Skeletal muscle tissue (tissue), 4 donors: Measurements from ENCODE around the gene CERT1. TPM values are rescaled to one million over a fixed set of nuclear protein-coding genes. Genes with fewer than 3 reads are reported as not detected.

Source experiments
- H3K27ac ChIP-seq: one replicate; pipeline ENCODE4 v1.7.0; 2013; ENCODE audit warnings: mild to moderate bottlenecking, low read depth, low read length, inconsistent platforms
- H3K27me3 ChIP-seq, 3 donors: one replicate each; pipeline ENCODE4 v1.7.0; 2013; ENCODE audit warnings: low read length in 3 of 3; ENCODE audit not compliant: control insufficient read depth in 3 of 3, insufficient read depth in 3 of 3
- H3K36me3 ChIP-seq, 3 donors: one replicate each; pipeline ENCODE4 v1.7.0; 2013; ENCODE audit warnings: low read length in 3 of 3; ENCODE audit not compliant: control insufficient read depth in 3 of 3, insufficient read depth in 3 of 3
- H3K4me1 ChIP-seq, 3 donors: one replicate each; pipeline ENCODE4 v1.7.0; 2013; ENCODE audit warnings: low read length in 3 of 3, mild to moderate bottlenecking in 3 of 3; ENCODE audit not compliant: control insufficient read depth in 3 of 3, insufficient read depth in 3 of 3
- H3K4me3 ChIP-seq, 3 donors: one replicate each; pipeline ENCODE4 v1.7.0; 2013; ENCODE audit warnings: low read length in 3 of 3
- H3K9ac ChIP-seq, 3 donors: one replicate each; pipeline ENCODE4 v1.7.0; 2013; ENCODE audit warnings: low read length in 3 of 3, mild to moderate bottlenecking in 3 of 3, moderate library complexity in 2 of 3, low read depth in 1 of 3
- H3K9me3 ChIP-seq, 3 donors: one replicate each; pipeline ENCODE4 v1.7.0; 2013; ENCODE audit warnings: low read length in 3 of 3; ENCODE audit not compliant: control insufficient read depth in 3 of 3
- total RNA-seq: library from RNA; depleted of rRNA; stranded (reverse); fragments of >200 nt; gene quantifications from one replicate; pipeline ENCODE4 v1.2.3, GENCODE V29; 2014
- donor health status: Osteomylitis.

CERT1 gene
- total RNA-seq, 1 donor from 2014 or later = 36.5 TPM

DNA sequence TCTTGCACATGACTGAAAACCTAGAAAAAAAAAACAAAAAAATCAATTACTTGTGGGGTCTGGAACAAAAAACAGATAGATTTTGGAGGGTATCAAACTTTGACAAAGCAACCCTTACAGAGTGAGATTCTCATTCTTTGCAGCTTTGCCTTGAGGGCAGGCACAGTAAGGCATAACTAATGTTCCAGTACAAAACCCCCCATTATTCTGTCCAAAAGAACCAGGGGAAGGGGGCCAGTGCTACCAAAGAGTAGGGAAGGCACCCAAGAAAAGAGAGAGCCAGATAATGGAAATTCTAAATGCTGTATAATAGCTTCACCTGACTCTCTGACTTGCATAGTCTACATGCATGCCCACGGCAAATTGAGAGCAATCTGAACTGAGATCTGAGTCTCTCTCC lies 13.2 kb upstream of the CERT1 start:
- Histone ChIP-seq H3K9ac (no peak overlapping the region), H3K27ac (no peak overlapping the region)

DNA sequence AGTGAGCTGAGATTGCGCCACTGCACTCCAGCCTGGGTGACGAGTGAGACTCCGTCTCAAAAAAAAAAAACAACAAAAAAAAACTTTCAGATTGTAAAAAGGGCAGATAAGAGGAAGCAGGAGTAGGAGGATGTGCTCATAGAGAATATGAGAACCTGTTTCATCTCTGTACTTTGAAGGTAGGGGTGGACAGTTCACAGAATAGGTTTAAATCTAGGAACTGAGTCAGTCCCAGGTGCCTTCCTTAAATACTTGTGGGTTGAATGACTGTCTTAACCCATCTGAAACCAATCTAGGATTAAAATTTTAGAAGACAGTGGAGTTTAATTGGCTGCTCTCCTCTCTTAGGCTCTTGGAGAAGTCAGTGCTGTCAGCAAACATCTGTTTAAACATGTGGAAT lies 12.6 kb upstream of the CERT1 start:
- H3K27me3 ChIP-seq = no peaks in the 10 kb centered on the region
- H3K9ac ChIP-seq = no peak overlapping the region
- H3K27ac ChIP-seq = no peak overlapping the region
- peaks cover 0 to 4% (median 0%) of the 10 kb centered on the region in 3 donors for H3K36me3 ChIP-seq
- peaks cover 0 to 2% (median 0%) of the 10 kb centered on the region in 3 donors for H3K4me1 ChIP-seq
- H3K9me3 ChIP-seq = no peaks in the 10 kb centered on the region
- no peak overlapping the region for H3K4me3 ChIP-seq

More for the DNA sequence above, 13.2 kb upstream of the CERT1 start:
- Histone ChIP-seq H3K4me3 (no peak overlapping the region), H3K27me3 (no peaks in the 10 kb centered on the region), H3K36me3 (peaks cover 0 to 4% (median 0%) of the 10 kb centered on the region in 3 donors), H3K4me1 (peaks cover 0 to 2% (median 0%) of the 10 kb centered on the region in 3 donors), H3K9me3 (no peaks in the 10 kb centered on the region)

DNA sequence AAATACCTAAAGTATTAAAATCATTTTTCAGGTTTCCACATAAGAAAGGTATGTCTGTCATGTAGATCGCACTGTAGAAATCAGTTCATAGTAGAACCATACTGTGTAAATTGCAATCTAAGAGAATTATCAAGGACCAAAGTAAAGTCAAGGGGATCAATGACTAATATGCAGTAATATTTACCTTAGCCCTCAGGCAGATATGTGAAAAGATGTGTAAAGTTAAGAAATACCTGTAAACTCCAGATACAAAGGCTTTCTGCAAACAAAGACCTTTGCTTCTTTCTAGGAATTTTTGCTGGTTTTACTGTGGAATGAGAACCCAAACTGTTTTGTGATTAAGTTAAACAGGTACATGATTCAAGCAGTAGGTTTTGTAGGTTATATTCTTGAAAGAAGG lies 11.8 kb upstream of the CERT1 start:
- Histone ChIP-seq H3K9ac (no peak overlapping the region), H3K27ac (no peak overlapping the region), H3K27me3 (no peaks in the 10 kb centered on the region), H3K9me3 (no peaks in the 10 kb centered on the region), H3K4me1 (peaks cover 0 to 2% (median 0%) of the 10 kb centered on the region in 3 donors), H3K4me3 (no peak overlapping the region), H3K36me3 (peaks cover 0 to 4% (median 0%) of the 10 kb centered on the region in 3 donors)

DNA sequence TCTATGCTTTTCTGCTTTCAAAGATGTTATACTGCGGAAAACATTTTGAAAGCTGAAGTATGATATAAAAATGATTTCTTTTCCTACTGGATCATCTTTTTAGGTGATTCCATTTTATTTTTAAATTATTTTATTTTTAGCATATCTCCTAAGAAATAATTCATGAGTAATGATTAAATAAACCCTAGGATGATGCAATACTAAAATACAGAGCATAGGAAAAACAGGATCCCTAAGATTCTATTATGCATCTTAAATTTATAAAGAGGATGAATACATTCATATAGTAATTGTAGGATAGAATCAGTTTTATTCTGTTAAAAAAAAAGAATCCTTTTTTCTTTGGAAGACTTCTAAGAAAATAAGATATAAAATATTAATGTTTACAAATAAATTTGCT lies 11.1 kb upstream of the CERT1 start:
- H3K36me3 ChIP-seq = peaks cover 0 to 4% (median 0%) of the 10 kb centered on the region in 3 donors
- H3K4me1 ChIP-seq = peaks cover 0 to 2% (median 0%) of the 10 kb centered on the region in 3 donors
- no peak overlapping the region for H3K4me3 ChIP-seq
- H3K9ac ChIP-seq = no peak overlapping the region
- no peaks in the 10 kb centered on the region for H3K9me3 ChIP-seq
- H3K27me3 ChIP-seq = no peaks in the 10 kb centered on the region
- H3K27ac ChIP-seq = no peak overlapping the region

DNA sequence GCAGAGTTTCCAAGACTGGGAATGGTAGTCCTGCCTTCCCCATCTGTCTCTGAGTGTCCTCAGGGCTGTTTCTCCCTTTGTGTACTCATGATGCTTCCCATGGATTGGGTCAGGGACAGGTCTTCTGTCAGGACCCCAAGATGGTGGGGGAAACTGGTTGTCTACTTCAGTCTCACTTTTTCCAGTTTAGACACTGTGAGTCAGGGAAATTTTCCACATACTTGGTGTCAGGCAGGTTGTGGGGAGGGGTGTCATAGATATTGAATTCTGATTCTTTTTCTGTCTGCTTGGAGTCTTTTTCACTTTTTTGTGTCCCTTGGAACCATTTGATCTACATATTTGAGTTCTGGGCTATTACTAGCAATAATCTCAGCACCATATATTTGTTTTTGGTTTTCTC lies 10.6 kb upstream of the CERT1 start:
- Histone ChIP-seq H3K27me3 (no peaks in the 10 kb centered on the region), H3K36me3 (peaks cover 0 to 4% (median 0%) of the 10 kb centered on the region in 3 donors), H3K9ac (no peak overlapping the region), H3K4me1 (peaks cover 0 to 2% (median 0%) of the 10 kb centered on the region in 3 donors), H3K27ac (no peak overlapping the region), H3K9me3 (no peaks in the 10 kb centered on the region), H3K4me3 (no peak overlapping the region)

DNA sequence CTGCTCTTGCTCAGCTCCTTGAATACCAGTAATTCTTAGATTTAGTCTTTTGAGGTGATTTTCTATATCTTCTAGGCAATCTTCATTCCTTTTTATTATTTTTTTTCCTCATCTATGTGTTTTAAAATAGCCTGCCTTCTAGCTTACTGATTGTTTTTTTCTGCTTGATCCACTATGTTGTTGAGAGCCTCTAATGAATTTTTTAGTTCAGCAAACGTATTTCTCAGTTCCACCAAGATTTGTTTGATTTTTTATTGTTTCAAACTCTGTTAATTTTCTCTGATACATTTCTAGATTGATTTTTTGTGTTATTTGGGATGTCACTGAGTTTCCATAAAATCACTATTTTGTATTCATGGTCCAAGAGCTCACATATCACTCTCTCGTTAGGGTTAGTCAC lies 9.8 kb upstream of the CERT1 start:
- Histone ChIP-seq H3K27ac (no peak overlapping the region), H3K9me3 (no peaks in the 10 kb centered on the region), H3K4me3 (no peak overlapping the region), H3K27me3 (no peaks in the 10 kb centered on the region), H3K4me1 (peaks cover 0 to 2% (median 0%) of the 10 kb centered on the region in 3 donors), H3K36me3 (peaks cover 0 to 4% (median 0%) of the 10 kb centered on the region in 3 donors), H3K9ac (no peak overlapping the region)

DNA sequence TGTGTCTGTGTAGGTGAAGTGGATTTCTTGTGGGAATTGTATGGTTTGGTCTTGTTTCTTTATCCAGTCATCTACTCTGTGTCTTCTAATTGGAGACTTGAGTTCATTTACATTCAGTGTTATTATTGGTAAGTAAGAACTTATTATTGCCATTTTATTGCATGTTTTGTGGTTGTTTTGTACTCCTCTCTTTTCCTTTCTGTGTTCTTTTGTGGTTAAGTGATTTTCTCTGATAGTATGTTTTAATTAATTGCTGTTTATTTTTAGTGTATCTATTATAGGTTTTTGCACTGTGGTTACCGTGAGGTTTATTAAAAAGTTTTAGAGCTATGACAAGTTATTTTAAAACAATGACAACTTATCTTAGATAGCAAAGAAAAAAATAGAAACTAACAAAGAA lies 8.3 kb upstream of the CERT1 start:
- Histone ChIP-seq H3K9me3 (no peaks in the 10 kb centered on the region), H3K4me3 (no peak overlapping the region), H3K36me3 (peaks cover 0 to 4% (median 0%) of the 10 kb centered on the region in 3 donors), H3K9ac (no peak overlapping the region), H3K27me3 (no peaks in the 10 kb centered on the region), H3K27ac (no peak overlapping the region), H3K4me1 (peaks cover 0 to 2% (median 0%) of the 10 kb centered on the region in 3 donors)

DNA sequence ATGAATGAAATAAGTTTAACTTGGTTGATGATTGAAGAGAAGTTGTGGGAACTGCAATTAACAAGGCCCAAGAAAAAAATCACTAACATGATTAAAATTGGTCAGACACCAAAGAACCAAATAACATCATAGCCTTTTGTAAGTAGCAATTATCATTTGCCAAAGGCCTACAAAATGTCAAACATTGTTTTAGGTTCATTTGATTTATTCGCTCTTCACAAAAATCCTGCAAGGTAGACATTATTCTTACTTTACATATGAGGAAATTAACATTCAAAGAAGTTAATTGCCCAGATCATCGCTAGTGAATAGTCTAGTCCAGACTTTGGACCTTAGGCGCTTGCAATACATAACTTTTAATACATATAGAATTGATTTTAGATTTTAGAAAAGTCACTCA lies 2.9 kb upstream of the CERT1 start:
- no peaks in the 10 kb centered on the region for H3K27me3 ChIP-seq
- no peak overlapping the region for H3K9ac ChIP-seq
- no peak overlapping the region for H3K27ac ChIP-seq
- no peak overlapping the region for H3K4me3 ChIP-seq
- no peaks in the 10 kb centered on the region for H3K9me3 ChIP-seq
- peaks cover 4 to 20% (median 13%) of the 10 kb centered on the region in 3 donors for H3K4me1 ChIP-seq
- no peaks in the 10 kb centered on the region for H3K36me3 ChIP-seq

DNA sequence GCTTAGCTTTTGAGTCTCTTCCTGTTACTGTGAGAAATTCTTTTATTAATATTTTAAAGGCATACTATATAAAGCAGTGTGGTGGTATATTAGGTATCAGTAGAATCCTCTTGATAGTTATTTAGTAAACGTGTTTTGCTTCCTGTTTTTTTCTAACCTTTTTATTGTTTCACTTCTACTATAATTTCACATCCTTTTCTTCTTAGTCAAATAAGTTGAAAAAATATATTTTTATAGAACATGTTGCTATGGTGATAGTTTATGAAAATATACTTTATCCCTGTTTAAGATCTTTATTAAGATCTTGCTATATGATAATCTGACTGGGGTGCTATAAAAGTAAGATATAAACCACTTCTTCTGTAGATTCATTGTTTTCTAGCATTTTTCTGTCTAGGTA lies 2.4 kb upstream of the CERT1 start:
- no peak overlapping the region for H3K27ac ChIP-seq
- peaks cover 4 to 22% (median 13%) of the 10 kb centered on the region in 3 donors for H3K4me1 ChIP-seq
- H3K36me3 ChIP-seq = no peaks in the 10 kb centered on the region
- no peaks in the 10 kb centered on the region for H3K9me3 ChIP-seq
- H3K9ac ChIP-seq = no peak overlapping the region
- H3K4me3 ChIP-seq = no peak overlapping the region
- H3K27me3 ChIP-seq = no peaks in the 10 kb centered on the region

DNA sequence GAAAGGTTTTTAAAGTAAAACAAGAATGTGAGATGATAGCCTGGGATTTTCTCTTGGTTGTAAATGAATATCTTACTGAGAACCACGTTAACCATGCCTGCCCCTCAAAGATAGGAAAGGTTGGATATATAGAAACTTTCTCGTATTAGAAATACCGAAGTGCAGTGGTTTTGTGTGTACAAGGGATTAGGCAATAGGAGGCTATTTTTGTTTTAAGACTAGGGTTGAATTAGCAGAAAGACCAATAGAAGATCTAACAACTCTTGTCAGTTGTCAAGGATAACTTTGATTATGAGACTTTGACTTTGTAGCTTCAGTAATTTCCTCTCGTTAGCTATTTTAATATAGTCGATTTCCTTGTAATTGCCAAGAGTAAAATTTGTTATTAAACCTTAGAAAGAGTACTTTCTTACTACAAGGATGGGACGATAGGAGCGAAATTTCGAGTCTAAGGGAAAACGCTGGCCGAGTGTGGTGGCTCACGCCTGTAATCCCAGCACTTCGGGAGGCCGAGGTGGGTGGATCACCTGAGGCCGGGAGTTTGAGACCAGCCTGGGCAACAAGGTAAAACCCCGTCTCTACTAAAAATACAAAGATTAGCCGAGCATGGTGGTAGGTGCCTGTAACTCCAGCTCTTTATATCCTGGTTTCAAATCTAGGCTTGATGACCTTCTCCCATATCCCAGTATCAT lies 1.1 kb upstream of the CERT1 start:
- Histone ChIP-seq H3K27ac (peak overlapping the region; percentile 93), H3K36me3 (no peaks in the 10 kb centered on the region), H3K9ac (peak overlapping the region; percentile 84 to 90 (median 86)), H3K27me3 (no peaks in the 10 kb centered on the region), H3K4me1 (peaks cover 4 to 30% (median 13%) of the 10 kb centered on the region in 3 donors), H3K9me3 (no peaks in the 10 kb centered on the region), H3K4me3 (peak overlapping the region; percentile 90 to 97 (median 95))
